Mucosa of descending colon (tissue), 3 donors: Measurements from ENCODE around the gene FNDC3B. TPM values are rescaled to one million over a fixed set of nuclear protein-coding genes. Genes with fewer than 3 reads are reported as not detected.

Experiments
- ATAC-seq: fragments of 200-7000 bp; cut with Tn5 transposase; one replicate; pipeline ENCODE4 v1.9.1; 2020; ENCODE audit warnings: mild to moderate bottlenecking, moderate library complexity
- DNase-seq, 3 donors: peaks; one replicate each; pipeline ENCODE4 v3.0.0-alpha.2; 2020
- H3K36me3 ChIP-seq: fragments of 200-600 bp; one replicate; pipeline ENCODE4 v1.8.0; 2021; ENCODE audit warnings: low read depth, mild to moderate bottlenecking
- H3K4me1 ChIP-seq: fragments of 200-600 bp; one replicate; pipeline ENCODE4 v1.8.0; 2021; ENCODE audit warnings: low read depth, mild to moderate bottlenecking
- H3K4me3 ChIP-seq: fragments of 200-600 bp; one replicate; pipeline ENCODE4 v1.8.0; 2021; ENCODE audit warnings: mild to moderate bottlenecking
- H3K9me3 ChIP-seq: fragments of 200-600 bp; one replicate; pipeline ENCODE4 v1.8.0; 2021; ENCODE audit warnings: mild to moderate bottlenecking
- intact Hi-C, 2 donors: fragments of 100-400 bp; cut with DNase I in 1 of 2; cut with micrococcal nuclease in 1 of 2; formaldehyde crosslinking; loops; one replicate each; pipeline versions ENCODE4 v1.11.0 to v1.11.1; 2022; cut with DNase I, micrococcal nuclease
- total RNA-seq, 3 donors: library from RNA; stranded (reverse); fragmentation: NEBNext Ultra II Directional in 2 of 3; extraction: Animal tissue kit (Norgen Biotek cat#: 25700) in 2 of 3; gene quantifications; one replicate each; pipeline versions ENCODE4 v1.2.1 to v1.2.4, GENCODE V29; 2021 to 2023
- TF ChIP-seq, protein P1 (sequence below): fragments of 200-600 bp; IDR thresholded peaks from one replicate; pipeline ENCODE4 v1.8.0; 2022; ENCODE audit warnings: antibody characterized with exemption, mild to moderate bottlenecking
- donor health status: DM: no; HTN: no; CAD: no; lungs with moderate emphysema.
- donor health status: DM: no; HTN: no; CAD: no.
- donor health status: DM: no; HTN: yes; CAD: no.

The FNDC3B gene
- total RNA-seq, 3 donors from 2014 or later = 107 to 132 (median 126) TPM

DNA sequence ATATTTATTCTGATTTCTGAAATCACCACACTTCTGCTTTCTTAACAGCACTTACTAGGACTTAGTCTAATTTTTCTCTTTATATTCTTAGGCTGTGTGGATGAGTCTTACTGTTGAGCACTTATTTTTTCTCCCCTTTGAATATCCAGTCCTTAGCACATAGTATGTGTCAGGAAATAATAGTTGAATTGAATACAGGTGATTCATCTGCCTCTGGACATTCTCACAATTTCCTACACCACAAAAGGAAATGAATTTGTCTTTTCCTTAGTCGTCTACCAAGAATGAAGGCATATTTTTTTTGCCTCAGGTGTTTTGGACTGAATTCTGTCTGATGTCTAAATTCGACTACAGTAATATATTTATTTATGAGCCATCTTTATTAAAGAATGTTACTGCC, 204.6 kb downstream of the FNDC3B start:
- intact Hi-C loops = no loop called here
- Histone ChIP-seq H3K9me3 (peaks cover 6% of the 10 kb centered on the region), H3K36me3 (no peaks in the 10 kb centered on the region), H3K4me1 (no peaks in the 10 kb centered on the region), H3K4me3 (no peak overlapping the region)
- no peak for DNase-seq
- TF ChIP-seq, protein P1, sequence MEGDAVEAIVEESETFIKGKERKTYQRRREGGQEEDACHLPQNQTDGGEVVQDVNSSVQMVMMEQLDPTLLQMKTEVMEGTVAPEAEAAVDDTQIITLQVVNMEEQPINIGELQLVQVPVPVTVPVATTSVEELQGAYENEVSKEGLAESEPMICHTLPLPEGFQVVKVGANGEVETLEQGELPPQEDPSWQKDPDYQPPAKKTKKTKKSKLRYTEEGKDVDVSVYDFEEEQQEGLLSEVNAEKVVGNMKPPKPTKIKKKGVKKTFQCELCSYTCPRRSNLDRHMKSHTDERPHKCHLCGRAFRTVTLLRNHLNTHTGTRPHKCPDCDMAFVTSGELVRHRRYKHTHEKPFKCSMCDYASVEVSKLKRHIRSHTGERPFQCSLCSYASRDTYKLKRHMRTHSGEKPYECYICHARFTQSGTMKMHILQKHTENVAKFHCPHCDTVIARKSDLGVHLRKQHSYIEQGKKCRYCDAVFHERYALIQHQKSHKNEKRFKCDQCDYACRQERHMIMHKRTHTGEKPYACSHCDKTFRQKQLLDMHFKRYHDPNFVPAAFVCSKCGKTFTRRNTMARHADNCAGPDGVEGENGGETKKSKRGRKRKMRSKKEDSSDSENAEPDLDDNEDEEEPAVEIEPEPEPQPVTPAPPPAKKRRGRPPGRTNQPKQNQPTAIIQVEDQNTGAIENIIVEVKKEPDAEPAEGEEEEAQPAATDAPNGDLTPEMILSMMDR = no peak
- no peak for ATAC-seq

DNA sequence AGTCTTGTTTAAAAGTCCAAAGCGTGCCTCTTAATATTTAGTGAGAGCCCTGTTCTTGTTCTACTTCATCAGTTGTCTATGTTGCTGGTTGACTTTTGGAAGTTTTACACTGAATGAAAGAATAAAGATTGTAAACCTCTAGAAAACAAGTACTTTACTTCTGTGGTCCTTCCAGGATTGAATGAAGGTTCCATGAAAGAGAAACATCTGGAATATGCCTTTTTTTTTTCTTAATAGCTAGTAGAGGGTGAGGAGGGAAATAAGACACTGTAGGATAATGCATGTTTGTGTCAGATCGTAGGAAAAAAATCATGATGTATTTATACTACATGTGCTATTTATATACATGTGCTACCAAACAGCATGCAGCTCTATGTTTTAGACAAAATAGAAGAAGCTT, 205.9 kb downstream of the FNDC3B start:
- H3K36me3 ChIP-seq = no peaks in the 10 kb centered on the region
- intact Hi-C loops = no loop called here
- H3K4me3 ChIP-seq = no peak overlapping the region
- TF ChIP-seq, protein P1 = no peak
- ATAC-seq (no peak), DNase-seq (no peak)
- H3K4me1 ChIP-seq = no peaks in the 10 kb centered on the region
- peaks cover 6% of the 10 kb centered on the region for H3K9me3 ChIP-seq

DNA sequence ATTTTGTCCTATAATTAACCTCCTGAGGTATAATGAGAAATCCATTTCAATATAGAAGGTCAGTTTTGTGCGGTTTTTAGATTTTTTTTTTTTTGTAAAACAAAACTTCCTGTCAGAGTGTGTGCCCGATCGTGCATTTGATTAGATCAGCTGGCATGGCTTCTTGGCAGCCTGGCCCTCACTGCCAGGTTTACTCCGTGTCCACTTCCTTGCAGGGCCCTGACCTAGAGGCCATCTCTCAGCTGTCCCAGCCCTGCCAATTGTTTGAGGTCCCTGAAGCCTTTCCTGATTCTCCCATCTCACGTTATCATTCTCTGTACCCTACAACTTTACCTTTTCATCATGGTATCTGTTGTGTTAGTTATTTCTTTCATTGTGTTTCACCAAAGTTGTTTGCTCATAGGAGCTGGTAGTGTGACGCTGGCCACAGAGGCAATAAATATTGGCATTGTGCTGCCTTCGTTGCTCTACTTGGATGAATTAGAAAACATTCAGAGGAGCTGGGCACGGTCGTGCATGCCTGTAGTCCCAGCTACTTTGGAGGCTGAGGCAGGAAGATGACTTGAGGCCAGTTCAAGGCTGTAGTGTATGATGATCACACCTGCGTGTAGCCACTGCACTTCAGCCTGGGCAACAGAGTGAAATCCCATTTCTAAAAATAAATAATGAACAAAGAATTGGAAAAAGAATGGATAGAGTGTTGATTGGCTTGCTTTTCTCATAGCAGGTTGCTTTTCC, 206.9 kb downstream of the FNDC3B start:
- no peaks in the 10 kb centered on the region for H3K36me3 ChIP-seq
- peaks cover 6% of the 10 kb centered on the region for H3K9me3 ChIP-seq
- no peaks in the 10 kb centered on the region for H3K4me1 ChIP-seq
- TF ChIP-seq, protein P1 = no peak
- DNase-seq (no peak), ATAC-seq (no peak)
- intact Hi-C loops = no loop called here
- H3K4me3 ChIP-seq = no peak overlapping the region

DNA sequence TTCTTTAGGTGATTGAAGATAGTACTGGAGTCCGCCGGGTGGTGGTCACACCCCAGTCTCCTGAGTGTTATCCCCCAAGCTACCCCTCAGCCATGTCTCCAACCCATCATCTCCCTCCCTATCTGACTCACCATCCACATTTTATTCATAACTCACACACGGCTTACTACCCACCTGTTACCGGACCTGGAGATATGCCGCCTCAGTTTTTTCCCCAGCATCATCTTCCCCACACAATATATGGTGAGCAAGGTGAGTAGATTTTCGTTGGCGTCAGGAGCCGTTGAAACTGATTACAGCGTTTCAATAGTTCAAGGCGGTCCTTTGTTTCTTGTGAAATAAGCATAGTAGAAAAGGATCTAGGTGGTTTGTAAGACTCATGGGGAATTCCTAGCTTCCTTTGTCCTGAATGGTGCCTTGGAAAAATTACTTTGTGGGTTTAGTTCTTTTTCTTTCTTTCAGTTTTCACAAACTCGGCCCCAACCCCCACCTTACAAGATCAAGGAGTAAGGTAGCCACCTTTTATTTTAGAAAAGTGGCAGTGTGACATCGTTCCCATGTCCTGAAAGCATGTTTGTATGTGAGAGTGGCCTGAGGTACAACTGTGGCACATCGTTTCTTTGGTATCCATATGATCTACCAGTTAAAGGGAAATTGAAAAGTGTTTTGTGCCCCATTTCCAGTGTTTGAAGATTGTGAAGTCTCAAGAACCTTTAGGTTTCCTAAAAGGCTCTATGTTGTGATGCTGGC, 208.3 kb downstream of the FNDC3B start:
- Histone ChIP-seq H3K4me3 (no peak overlapping the region), H3K36me3 (no peaks in the 10 kb centered on the region), H3K9me3 (peaks cover 2% of the 10 kb centered on the region), H3K4me1 (no peaks in the 10 kb centered on the region)
- intact Hi-C loops = no loop called here
- ATAC-seq (no peak), DNase-seq (no peak)
- TF ChIP-seq, protein P1 = no peak

DNA sequence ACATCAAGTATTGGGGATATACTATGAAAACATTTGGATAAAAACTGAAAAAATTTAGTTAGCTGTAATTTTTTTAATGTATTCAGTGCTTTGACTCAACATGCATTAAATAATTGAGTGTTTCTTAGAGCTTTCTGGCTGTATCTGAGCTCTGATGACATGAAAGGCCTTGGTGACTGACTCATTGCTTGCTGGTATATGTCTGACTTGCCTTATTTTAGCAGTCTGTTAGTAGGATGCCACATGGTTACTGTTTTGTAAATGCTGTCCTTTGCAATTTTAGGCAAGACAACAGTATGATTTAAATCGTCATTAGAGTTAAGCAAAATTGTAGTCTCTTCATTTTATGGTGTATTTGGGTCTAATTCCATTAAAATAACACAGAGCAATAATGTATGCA, 209.7 kb downstream of the FNDC3B start:
- intact Hi-C loops = no loop called here
- TF ChIP-seq, protein P1 = no peak
- Histone ChIP-seq H3K4me1 (no peaks in the 10 kb centered on the region), H3K9me3 (no peaks in the 10 kb centered on the region), H3K36me3 (no peaks in the 10 kb centered on the region), H3K4me3 (no peak overlapping the region)
- DNase-seq = no peak
- ATAC-seq = no peak
